OCI-LY7 (cell line): ENCODE results near the gene RGR. TPM values are rescaled to one million over a fixed set of nuclear protein-coding genes. Genes with fewer than 3 reads are reported as not detected.

Experiments
- BruUV-seq: library from RNA; stranded (reverse); fragments of 400-500 nt; replicated peaks from 2 replicates; lab custom pipeline; 2021; lab: Mats Ljungman, UMichigan
- CTCF ChIA-PET: fragments of 300-600 bp; sonication (Branson Sonifier 250); formaldehyde crosslinking; loops from one replicate; lab custom pipeline; 2022; ENCODE audit warnings: antibody characterized with exemption; ENCODE audit not compliant: unreplicated experiment; lab: Charles Lee
- POLR2A ChIA-PET: fragments of 300-600 bp; sonication (Branson Sonifier 250); formaldehyde crosslinking; loops from one replicate; lab custom pipeline; 2022; ENCODE audit warnings: antibody characterized with exemption; lab: Charles Lee
- DNase-seq: peaks from one replicate; pipeline ENCODE4 v3.0.0-alpha.2; 2015; ENCODE audit warnings: low spot score
- H2AFZ ChIP-seq: fragments of 200-600 bp; sonication (generic), shearing (Covaris generic); 2 replicates; pipeline ENCODE4 v1.6.1; 2014; ENCODE audit warnings: mild to moderate bottlenecking, antibody characterized with exemption, low read length, moderate library complexity
- H3K27ac ChIP-seq: fragments of 200-600 bp; sonication (generic); 2 replicates; pipeline ENCODE4 v1.5.1; 2014; ENCODE audit warnings: mixed run types, low read depth, mild to moderate bottlenecking, moderate library complexity, low read length, inconsistent platforms; ENCODE audit not compliant: poor library complexity, severe bottlenecking
- H3K36me3 ChIP-seq: fragments of 200-600 bp; sonication (generic); 2 replicates; pipeline ENCODE4 v1.6.1; 2014; ENCODE audit warnings: mild to moderate bottlenecking, antibody characterized with exemption, low read length, moderate library complexity, mixed read lengths; ENCODE audit not compliant: insufficient read depth
- H3K4me1 ChIP-seq: fragments of 200-600 bp; sonication (generic); 2 replicates; pipeline ENCODE4 v1.5.1; 2014; ENCODE audit warnings: mild to moderate bottlenecking, low read length; ENCODE audit not compliant: insufficient read depth, poor library complexity, severe bottlenecking
- H3K4me2 ChIP-seq: fragments of 200-600 bp; sonication (generic); 2 replicates; pipeline ENCODE4 v1.6.1; 2014; ENCODE audit warnings: mild to moderate bottlenecking, low read length
- H3K4me3 ChIP-seq: fragments of 200-600 bp; sonication (generic); 2 replicates; pipeline ENCODE4 v1.5.1; 2014; ENCODE audit warnings: mild to moderate bottlenecking, low read depth, low read length; ENCODE audit not compliant: poor library complexity, severe bottlenecking
- H3K79me2 ChIP-seq: fragments of 200-600 bp; sonication (generic); 2 replicates; pipeline ENCODE4 v1.6.1; 2016; ENCODE audit warnings: low read depth, mild to moderate bottlenecking, low read length, moderate library complexity, mixed read lengths; ENCODE audit not compliant: insufficient read depth
- H3K9me2 ChIP-seq: fragments of 200-600 bp; sonication (generic); 2 replicates; pipeline ENCODE4 v1.6.1; 2016; ENCODE audit warnings: mild to moderate bottlenecking, low read length, mixed read lengths; ENCODE audit not compliant: insufficient read depth
- H3K9me3 ChIP-seq: fragments of 200-600 bp; sonication (generic); 2 replicates; pipeline ENCODE4 v1.6.1; 2014; ENCODE audit warnings: mild to moderate bottlenecking, mixed run types, low read length, mixed read lengths
- H4K20me1 ChIP-seq: fragments of 200-600 bp; sonication (generic); 2 replicates; pipeline ENCODE4 v1.6.1; 2014; ENCODE audit warnings: mild to moderate bottlenecking, antibody characterized with exemption, low read length, moderate library complexity, mixed read lengths; ENCODE audit not compliant: insufficient read depth
- EZH2phosphoT487 ChIP-seq: fragments of 200-600 bp; sonication (generic); IDR thresholded peaks from 2 replicates; pipeline ENCODE4 v1.6.1; 2018; ENCODE audit warnings: low read depth, borderline replicate concordance, mild to moderate bottlenecking, mixed run types, antibody characterized with exemption, low read length, moderate library complexity, mixed read lengths
- intact Hi-C: fragments of 100-400 bp; cut with micrococcal nuclease; formaldehyde crosslinking; loops from one replicate; pipeline ENCODE4 v1.10.0; 2022; ENCODE audit not compliant: unreplicated experiment
- total RNA-seq, 2 experiments: library from RNA; depleted of rRNA in 1 of 2; stranded (reverse); fragments of >200 nt in 1 of 2; shearing (Covaris generic) in 1 of 2; gene quantifications; 2 replicates each; pipeline ENCODE4 v1.2.3, GENCODE V29; 2014 to 2022
- TF ChIP-seq, protein P1 (sequence below): fragments of 200-600 bp; sonication (generic); conservative IDR thresholded peaks from 2 replicates; pipeline ENCODE4 v1.5.1; 2014; ENCODE audit warnings: mild to moderate bottlenecking, antibody characterized with exemption, low read length, moderate library complexity, mixed read lengths

RGR gene
- total RNA-seq, 2 experiments from 2014 or later = not detected

DNA sequence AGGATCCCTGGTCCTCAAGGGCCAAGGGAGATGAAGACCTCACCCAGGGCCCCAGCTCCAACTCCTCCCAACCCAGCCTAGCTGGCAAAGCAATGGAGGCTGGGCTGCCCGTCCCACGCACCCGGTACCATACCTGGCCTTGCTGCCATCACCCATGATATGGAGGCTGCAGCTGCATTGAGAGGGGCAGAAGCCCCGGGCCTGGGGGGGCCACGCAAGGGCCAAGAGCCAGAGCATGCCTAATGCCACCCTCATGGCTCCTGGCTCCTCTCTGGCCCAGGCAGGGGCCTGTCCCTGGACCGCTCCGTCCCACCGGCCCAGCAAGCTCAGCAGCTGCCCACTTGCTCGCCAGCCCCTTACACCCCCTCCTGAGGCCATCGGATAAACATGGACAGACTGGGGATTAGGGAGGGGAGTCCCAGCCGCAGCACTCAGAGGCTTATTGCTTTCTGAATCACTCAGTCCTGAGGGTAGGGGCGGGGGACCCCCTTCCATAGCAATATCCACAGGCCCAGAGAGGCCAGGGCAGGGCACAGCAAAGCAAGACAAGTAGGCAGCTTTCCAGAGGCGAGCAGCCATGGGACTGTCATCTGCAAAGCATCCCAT, 3.6 kb upstream of the RGR start, which contains the start of gene LRIT1:
Gene LRIT1, minus strand, starts transcription at position 362 of the 606 bp plus-strand sequence. Its CDS starts 107 bp downstream, at position 255.
- no TSS peak for BruUV-seq
- Histone ChIP-seq H3K4me2 (no peak within 1 kb of the TSS), H3K36me3 (no peaks in the 10 kb centered on the region), H3K4me1 (no peaks in the 10 kb centered on the region), H3K9me3 (no peaks in the 10 kb centered on the region), H4K20me1 (no peaks in the 10 kb centered on the region), H3K9me2 (no peaks in the 10 kb centered on the region), H3K27ac (no peak within 1 kb of the TSS), H2AFZ (no peak within 1 kb of the TSS), H3K4me3 (no peak within 1 kb of the TSS), H3K79me2 (no peaks in the 10 kb centered on the region)
- intact Hi-C loops = no loop called here
- CTCF ChIA-PET = no interaction called here
- no peak for DNase-seq
- TF ChIP-seq EZH2phosphoT487 = no peak
- TF ChIP-seq, protein P1, sequence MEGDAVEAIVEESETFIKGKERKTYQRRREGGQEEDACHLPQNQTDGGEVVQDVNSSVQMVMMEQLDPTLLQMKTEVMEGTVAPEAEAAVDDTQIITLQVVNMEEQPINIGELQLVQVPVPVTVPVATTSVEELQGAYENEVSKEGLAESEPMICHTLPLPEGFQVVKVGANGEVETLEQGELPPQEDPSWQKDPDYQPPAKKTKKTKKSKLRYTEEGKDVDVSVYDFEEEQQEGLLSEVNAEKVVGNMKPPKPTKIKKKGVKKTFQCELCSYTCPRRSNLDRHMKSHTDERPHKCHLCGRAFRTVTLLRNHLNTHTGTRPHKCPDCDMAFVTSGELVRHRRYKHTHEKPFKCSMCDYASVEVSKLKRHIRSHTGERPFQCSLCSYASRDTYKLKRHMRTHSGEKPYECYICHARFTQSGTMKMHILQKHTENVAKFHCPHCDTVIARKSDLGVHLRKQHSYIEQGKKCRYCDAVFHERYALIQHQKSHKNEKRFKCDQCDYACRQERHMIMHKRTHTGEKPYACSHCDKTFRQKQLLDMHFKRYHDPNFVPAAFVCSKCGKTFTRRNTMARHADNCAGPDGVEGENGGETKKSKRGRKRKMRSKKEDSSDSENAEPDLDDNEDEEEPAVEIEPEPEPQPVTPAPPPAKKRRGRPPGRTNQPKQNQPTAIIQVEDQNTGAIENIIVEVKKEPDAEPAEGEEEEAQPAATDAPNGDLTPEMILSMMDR = no peak
- POLR2A ChIA-PET = no interaction called here

DNA sequence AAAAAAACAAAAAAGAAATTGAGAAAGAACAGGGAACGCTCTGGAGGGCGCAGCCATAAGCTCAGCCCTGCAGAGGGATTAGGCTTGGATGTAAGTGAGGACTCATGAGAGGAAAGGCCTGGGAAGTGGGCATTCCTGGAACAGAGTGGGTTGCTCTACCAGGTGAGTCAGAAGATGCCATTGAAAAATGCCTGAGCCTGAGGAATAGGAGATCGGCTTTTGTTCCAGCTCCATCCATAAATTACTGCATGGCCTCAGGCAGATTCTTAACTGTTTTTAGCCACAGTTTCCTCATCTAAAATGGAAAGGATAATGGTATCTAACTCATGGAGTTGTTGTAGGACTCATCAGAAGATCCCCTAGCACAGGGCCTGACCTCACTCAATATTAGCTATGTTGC, 1.1 kb upstream of the RGR start:
- no peak for DNase-seq
- no peaks in the 10 kb centered on the region for H3K9me2 ChIP-seq
- CTCF ChIA-PET = no interaction called here
- no peaks in the 10 kb centered on the region for H4K20me1 ChIP-seq
- H3K27ac ChIP-seq = no peak overlapping the region
- no peak overlapping the region for H3K4me2 ChIP-seq
- H2AFZ ChIP-seq = no peak overlapping the region
- intact Hi-C loops = no loop called here
- TF ChIP-seq, protein P1 = no peak
- no peak for TF ChIP-seq EZH2phosphoT487
- no peak overlapping the region for H3K4me3 ChIP-seq
- H3K36me3 ChIP-seq = no peaks in the 10 kb centered on the region
- H3K4me1 ChIP-seq = no peaks in the 10 kb centered on the region
- BruUV-seq = no TSS peak
- POLR2A ChIA-PET = no interaction called here
- no peaks in the 10 kb centered on the region for H3K79me2 ChIP-seq
- no peaks in the 10 kb centered on the region for H3K9me3 ChIP-seq

DNA sequence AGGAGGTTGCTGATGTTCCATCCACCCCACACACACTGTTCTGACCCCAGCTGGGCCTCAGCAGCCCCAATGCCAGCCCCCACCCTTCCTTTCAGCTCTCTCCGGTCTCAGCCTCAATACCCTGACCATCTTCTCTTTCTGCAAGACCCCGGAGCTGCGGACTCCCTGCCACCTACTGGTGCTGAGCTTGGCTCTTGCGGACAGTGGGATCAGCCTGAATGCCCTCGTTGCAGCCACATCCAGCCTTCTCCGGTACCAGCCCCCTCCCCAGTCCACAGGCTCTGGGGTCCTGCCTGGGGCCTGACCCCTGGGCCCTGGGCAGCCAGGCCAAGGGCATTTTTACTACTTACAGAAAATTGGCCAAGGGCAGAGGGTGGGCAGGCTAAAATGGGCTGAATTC, 2.6 kb downstream of the RGR start:
- TF ChIP-seq, protein P1 = no peak
- TF ChIP-seq EZH2phosphoT487 = no peak
- Histone ChIP-seq H3K27ac (no peak overlapping the region), H3K79me2 (no peaks in the 10 kb centered on the region), H3K9me2 (no peaks in the 10 kb centered on the region), H4K20me1 (no peaks in the 10 kb centered on the region), H3K4me2 (no peak overlapping the region), H2AFZ (no peak overlapping the region), H3K9me3 (no peaks in the 10 kb centered on the region), H3K4me1 (no peaks in the 10 kb centered on the region), H3K36me3 (no peaks in the 10 kb centered on the region), H3K4me3 (no peak overlapping the region)
- CTCF ChIA-PET = interaction anchor here (0.6 kb wide), 1 partner anchor 284 kb away, joined by 3 read pairs; no protein-coding TSS in a partner anchor
- intact Hi-C loops = no loop called here
- BruUV-seq = no TSS peak
- POLR2A ChIA-PET = interaction anchor here (0.6 kb wide), 1 partner anchor 28 kb away, joined by 3 read pairs; no protein-coding TSS in a partner anchor
- no peak for DNase-seq
